ENCODE results near the gene CCDC92B.

The CCDC92B gene

GRCh38 chr17:2778489-2778888 lies 29.0 kb upstream of the CCDC92B start:
- DNase-seq (ENCODE audit: low spot score), result no peak

DNA sequence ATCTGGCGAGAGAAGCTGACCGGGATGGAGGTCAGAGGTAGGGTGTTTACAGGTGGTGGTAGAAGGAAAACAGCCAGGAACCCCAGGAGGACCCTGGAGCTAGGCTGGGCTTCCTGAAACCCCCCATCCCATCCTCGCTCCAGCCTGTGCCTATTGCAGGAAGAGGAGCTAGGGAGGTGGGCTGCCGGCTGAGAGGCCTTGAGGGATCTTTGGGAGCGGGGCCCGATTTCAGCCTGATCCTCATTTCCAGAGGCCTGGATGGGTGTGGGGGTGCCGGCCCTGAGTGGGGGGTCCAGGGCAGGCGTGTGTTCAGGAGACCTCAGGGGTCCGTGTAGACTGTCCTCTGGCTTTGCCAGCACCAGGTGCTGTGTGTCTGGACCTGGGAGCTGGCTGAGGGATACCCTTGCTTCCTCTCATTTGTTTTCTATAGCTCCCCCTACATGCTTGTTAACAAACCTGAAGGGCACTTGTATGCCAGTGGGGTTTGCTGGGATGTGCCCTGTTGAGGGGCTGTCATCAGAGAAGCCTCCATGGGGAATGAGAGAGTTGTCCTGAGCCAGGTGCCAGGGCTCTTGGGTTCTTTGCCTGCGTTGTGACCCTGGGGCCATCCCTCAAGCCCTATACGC lies 27.9 kb upstream of the CCDC92B start:
- no peak for DNase-seq (ENCODE audit: low spot score)

DNA sequence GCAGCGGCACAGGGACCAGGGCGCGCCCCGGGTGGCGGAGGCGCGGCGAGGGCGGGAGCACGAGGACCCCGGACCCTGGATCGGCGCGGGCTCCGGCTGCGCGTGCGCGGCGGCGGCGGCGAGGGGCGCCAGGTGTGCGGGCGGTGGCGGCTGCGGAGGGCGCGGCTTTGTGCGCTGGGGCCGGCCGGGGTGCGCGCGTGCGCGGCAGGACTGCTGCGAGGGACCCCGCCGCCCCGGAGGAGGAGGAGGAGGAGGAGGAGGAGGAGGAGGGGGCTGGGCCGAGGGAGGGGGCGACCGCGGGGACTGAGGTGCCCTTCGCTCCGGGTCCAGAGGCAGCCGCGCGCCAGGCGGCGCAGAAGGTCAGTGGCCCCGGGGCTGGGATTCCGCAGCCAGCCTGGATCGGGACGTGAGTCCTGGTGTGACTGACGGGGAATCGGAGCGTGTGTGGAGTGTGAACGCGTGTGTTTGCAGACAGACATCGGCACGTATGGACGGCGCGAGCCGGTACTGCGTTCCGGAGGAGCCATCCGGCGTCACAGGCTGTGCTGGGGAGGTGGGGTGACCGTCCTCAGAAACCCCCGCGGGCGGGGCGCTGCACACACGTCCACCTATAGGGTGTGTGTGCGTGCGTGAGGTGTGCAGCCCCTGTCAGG lies 27.3 kb upstream of the CCDC92B start:
- no peak for DNase-seq (ENCODE audit: low spot score)

- DNase-seq (ENCODE audit: low spot score), result no peak
Observed at GRCh38 chr17:2775206-2775605, 25.8 kb upstream of the CCDC92B start.

- no peak for DNase-seq (ENCODE audit: low spot score)
Observed at GRCh38 chr17:2770129-2770528, 20.7 kb upstream of the CCDC92B start.

GRCh38 chr17:2758870-2759269 lies 9.4 kb upstream of the CCDC92B start:
- DNase-seq (ENCODE audit: low spot score), result no peak

GRCh38 chr17:2755891-2756724 lies 6.7 kb upstream of the CCDC92B start:
- no peak for DNase-seq (ENCODE audit: low spot score)

- no peak for DNase-seq (ENCODE audit: low spot score)
Observed at GRCh38 chr17:2751491-2751890, 2.0 kb upstream of the CCDC92B start.

DNA sequence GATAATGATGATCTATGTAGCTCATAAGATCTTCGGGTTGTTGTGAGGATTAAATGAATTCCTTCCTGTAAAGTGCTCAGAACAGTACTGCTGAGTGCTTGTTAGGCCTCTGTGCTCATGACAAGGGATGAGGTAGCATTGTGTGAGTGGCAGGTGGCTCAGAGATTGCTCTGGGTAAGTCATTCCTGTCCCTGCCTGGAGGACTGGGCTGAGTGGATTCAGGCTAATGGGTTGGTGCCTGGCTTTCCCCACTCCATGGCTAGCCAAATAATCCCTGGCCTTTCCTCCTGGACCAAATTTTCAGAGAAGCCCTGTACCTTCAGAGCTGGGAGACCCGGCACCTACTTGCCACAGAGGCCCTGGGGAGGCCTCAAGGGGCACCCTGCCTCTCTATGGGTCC lies 1.3 kb upstream of the CCDC92B start:
- no peak for DNase-seq (ENCODE audit: low spot score)

DNA sequence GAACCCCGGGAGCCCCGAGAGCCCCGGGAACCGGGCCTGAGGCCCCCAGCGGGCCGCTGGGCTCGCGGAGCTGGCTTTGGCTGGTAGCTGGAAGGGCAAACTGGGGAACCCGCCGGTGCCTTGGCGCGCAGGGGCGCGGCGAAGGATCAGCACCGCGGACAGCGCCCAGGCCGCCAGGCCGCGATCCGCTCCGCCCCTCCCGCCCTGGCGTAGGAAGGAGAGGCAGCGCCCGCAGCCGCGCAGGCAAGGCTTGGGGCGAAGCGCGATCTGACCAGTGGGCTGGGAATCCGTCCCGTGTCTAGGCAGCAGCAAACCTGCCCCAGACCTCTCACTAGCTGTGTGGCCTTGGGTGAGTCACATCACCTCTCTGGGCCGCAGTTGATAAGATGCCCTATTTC lies 331 bp upstream of the CCDC92B start:
- DNase-seq (ENCODE audit: low spot score), result no peak

DNA sequence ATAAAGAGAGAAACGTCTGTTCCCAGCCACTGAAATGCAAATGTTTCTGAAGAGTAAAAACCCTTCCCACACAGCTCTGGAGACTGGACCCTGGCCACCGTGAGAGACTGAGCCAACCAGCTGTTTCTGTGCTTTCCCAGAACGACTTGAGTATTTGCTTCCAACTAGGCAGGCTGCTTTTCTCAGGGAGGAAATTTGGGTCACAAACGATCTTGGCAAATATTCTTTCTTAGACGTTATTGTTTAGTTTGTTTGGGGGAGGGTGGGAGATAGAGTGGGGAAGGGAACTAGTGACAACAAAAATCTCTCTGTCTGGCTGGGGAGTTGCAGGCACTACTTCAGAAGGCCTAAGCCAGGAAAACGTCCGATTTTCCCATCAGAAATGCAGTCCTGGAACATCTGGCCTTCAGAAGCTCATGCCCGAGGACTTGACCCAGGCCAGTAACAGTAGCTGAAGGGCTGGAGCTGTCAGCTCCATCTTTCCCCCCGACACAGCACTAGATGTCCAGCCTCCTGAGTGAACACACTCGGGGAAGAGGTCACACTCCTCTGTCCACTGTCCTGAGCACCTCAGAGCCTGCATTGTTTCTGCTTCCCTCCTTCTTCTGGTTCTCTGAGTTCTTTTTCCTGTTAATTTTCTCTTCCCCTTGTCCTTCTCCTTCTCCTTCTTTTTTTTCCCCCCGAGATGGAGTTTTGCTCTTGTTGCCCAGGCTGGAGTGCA lies 4.0 kb downstream of the CCDC92B start:
- no peak for DNase-seq (ENCODE audit: low spot score)

DNA sequence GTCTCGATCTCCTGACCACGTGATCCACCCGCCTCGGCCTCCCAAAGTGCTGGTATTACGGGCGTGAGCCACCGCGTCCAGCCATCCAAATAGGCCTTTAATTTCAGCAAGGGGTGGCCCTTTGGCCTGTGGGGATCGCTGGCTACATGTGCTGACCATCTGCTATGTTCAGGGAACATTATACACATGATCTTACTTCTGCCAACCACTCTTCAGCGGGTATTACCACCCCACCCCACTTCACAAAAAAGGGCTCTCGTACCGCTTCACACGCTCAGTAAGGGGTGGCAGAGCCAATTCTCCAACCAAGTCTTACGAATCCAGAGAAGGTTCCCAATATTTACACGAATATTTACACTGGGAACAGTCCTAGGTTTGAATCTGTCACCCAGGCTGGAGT lies 11.8 kb downstream of the CCDC92B start:
- no peak for DNase-seq (ENCODE audit: low spot score)

- DNase-seq (ENCODE audit: low spot score), result no peak
Observed at GRCh38 chr17:2736956-2737355, 12.5 kb downstream of the CCDC92B start.

DNA sequence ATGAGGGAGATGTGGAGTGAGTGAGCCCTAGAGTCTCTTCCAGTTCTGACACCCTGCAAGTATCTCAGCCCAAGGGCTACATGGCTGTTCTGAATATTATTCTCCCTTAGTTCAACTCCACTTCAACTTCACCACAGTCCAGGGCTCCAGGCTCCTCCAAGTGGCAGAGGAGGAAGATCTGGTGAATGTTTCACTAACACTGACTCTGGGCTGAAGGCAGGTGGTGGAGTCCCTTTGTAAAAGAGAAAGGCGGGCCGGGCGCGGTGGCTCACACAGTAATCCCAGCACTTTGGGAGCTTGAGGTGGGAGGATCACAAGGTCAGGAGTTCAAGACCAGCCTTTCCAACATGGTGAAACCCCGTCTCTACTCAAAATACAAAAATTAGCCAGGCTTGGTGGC lies 13.6 kb downstream of the CCDC92B start:
- no peak for DNase-seq (ENCODE audit: low spot score)

DNA sequence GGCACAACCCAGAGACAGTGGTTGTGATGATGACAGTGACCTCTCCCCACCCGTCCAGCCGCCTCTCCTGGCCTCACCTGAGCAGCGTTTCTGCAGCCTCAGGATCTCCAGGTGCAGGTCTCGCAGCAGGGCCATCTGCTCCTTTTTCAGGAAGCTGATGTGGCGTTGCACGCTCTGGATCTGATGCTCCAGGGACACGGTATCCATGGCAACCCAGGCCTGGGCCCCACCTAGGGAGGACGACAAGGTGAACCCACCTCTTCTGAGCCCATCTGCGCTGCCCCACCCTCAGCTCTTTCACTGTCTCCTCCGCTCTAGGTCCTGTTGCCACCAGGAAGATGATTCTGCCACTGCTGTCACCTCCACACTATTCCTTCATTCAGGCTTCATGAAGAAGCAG lies 14.5 kb downstream of the CCDC92B start:
- DNase-seq (ENCODE audit: low spot score), result no peak

- DNase-seq (ENCODE audit: low spot score), result no peak
Observed at GRCh38 chr17:2731807-2732206, 17.6 kb downstream of the CCDC92B start.

DNA sequence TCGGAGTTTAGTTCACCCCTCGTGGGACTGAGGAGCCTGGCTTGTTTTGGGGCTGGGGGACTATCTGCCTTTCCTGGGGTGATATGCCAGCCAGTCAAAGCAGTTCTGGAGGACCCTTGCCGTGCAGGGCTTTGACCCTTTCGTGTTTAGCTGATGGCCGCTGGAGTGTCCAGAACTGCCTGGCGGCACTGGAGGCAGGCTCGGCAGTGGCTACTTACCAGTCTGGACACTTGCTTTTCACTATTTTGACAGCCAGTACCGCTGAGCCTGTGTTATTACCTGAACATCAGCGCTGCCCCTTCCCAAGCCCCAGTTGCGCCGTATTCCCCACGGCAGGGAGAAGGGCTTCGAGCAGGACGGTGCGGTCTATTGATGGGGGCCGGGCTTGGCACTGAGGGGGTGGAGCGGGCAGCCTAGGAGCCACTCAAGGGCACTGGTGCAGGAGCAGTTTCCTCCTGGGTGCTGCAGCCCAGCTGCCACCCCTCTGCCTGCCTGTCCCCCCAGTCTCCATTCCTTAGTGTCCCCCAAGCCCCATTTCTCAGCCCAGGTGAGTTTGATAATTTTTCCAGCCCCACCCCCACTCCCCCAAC lies 18.6 kb downstream of the CCDC92B start:
- DNase-seq (ENCODE audit: low spot score), result no peak

GRCh38 chr17:2724784-2725164 lies 24.7 kb downstream of the CCDC92B start:
- DNase-seq (ENCODE audit: low spot score), result no peak

DNA sequence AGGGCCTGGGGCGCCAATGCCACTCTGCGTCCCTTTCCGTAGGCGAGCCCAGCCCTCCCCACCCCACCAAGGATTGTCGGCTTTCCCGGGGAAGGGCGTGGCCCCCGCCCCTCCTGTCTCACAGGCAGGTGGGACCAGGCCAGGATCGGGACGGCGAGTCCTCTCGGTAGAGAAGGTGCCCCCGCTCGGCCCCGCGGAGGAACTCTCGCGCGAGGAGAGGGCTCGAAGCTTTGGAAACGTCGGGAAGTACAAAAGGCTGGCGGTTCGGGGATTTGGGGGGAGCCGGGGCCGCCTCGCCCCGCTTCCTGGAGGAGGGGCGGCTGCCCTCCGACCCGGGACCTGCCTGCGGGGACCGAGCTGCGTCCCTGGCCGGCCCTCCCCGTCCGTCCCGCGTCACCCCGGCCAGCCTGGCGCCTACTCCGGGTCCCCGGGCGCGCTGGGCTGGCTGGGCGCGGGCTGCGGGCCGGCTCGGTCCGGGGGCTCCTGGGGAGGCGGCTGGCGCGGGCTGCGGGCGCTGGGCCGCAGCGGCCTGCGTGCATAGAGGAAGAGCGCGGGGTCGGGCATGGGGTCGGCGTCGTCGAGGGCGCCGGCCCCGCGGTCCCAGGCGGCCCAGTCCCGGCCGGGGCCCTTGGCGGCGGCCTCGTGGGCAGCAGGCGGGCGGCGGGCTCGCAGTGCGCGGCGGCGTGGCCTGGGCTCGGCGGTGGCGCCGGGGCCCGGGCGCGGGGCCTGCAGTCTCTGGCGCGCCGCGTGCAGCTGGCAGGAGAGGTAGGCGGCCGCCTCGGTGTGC lies 25.3 kb downstream of the CCDC92B start:
- DNase-seq (ENCODE audit: low spot score), result no peak

GRCh38 chr17:2723505-2723996 lies 25.9 kb downstream of the CCDC92B start:
- no peak for DNase-seq (ENCODE audit: low spot score)

- DNase-seq (ENCODE audit: low spot score), result no peak
Observed at GRCh38 chr17:2722611-2723010, 26.8 kb downstream of the CCDC92B start.
